NCI-H2171 treated with DMSO at 0.1 percent for 48 hours (cell line): ENCODE measurements around the gene C1QL3.

Source experiments
- DNase-seq: peaks from one replicate; lab custom pipeline; 2025; lab: John Stamatoyannopoulos, UW

The C1QL3 gene

DNA sequence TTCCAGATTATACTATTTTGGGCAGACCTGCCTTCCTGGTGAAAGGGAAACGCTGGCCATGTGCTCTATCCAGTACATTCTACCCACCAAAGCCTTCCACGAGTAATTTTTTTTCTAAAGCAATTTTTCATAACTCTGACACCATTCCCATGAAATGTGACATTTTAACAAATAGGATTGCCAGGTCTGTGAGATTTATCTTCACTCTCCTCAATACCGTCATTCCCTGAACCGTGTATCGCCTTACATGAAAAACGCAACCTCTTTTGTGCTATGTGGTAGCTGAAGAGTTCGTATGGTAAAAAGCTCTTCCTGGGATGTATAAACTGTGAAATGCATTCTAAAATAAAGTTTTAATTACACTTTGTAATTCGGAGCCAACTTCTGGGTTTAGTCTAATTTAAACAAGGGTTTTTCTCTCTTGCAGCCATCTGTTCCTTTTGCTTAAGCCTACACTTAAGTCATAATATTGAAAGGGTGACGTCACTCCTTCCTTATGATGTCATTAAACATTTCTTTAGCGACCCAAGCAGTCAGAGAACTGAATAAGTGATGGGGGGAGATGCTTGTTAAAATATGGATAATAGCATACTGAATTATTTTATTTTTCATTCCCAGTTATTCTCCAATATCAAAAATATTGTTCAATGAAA lies 27.7 kb downstream of the C1QL3 start:
- DNase-seq, result no peak

DNA sequence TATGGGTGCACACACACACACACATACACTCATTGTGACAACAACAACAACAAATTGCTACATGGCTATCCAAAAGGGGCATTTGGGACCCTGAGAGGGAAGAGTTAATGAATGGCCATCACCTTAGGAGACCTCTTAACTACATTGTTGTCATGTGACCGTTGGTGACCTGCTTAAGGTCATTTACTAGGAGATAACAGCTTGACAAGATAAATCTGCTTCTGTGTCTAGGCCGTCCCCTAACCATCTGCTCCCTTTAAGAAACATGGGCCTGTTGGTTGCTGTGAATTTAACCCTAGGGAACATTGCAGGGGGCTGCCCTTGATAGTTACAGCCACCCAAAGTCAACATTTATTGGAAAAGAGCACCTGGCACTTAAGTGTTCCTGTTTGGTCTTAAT lies 29.7 kb downstream of the C1QL3 start:
- DNase-seq, result peak; percentile 74

DNA sequence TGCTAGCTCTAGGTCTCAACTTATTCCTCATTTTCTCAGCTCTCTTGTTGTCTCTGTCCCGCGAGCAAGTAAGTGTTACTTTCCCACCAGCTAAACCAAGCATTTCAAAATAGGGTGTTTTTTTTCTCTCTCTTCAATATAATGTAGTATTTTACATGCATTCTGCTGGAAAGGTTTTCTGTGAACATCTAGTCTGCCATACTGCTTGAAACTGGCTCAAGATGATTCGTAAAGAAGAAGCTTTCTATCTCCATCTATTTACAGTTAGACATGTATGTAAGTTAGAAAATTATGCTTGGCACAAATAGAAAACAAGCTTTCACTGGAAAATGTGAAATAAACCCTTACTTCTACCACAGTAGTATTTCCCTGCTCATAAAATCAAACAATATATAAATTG lies 31.2 kb downstream of the C1QL3 start:
- DNase-seq, result no peak

DNA sequence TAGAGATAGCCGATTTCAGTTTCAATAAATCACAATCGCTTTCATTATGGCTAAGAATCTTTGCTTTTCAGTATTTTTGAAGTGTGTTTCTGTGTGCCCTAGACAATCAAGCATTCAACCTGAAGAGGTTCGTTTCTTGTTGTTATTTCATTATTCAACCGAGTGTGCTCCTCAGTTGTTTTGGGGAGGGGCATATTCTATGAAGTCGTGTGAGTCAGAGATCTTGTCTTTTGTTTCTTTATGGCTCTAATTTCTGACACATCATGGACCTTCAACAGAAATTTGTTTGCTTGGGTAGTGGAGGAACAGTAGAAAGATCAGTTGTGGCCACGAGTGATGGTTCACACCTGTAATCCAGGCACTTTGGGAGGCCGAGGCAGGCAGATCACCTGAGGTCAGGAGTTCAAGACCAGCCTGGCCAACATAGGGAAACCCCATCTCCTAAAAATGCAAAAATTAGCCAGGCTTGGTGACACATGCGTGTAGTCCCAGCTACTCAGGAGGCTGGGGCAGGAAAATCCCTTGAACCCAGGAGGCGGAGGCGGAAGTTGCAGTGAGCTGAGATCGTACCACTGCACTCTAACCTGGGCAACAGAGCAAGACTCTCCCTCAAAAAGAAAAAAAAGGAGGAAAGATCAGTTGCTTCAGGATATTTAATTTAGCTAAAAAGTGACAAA lies 38.3 kb downstream of the C1QL3 start:
- DNase-seq, result no peak

DNA sequence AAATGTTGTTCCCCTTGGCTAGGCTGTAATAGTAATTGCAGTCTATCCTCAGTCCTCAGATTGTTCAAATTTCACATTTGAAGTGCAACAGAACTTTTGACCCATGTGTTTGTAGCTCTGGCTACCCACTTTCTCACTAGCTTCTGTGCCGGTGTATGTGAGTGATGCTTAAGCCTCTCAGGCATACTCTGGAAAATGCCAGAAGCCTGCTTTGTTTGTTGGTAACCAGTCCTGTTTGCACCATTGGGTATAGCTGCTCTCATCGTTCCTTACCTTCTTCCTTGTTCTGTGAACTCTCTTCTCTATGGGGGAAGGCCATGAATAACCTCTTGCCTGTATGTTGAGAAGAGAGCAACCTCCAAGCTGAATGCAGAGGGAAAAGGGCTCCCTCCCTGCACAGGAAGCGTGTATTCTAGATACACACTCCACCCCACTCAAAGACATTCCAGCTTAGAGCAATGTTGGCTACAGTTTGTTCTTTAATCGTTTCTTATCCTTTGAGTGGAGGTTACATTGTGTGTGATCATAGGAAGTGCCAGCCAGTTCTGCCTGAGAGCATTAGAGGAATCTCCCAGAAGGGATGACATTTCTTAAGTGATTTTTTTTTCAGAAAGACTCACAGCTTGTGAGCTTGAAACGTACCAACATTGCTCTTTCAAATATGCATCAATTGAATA lies 40.5 kb downstream of the C1QL3 start:
- DNase-seq, result no peak

DNA sequence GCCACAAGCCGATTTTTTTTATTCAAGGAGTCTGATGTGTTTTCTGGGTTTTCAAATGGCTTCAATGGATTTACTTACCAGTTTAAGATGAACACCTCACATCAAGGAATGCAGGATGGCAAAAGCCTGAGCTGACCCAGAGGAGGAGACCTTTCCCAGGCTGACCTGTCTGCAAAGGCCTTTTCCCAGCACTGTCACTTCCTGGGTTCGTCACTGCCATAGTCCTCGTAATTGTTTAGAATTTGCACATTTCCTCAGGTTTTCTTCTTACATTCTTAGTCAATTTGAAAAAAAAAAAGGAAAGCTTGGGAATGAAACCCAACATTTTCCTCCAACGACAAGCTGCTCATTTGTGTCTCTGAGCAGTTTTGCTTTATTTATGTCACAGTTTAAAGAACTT lies 42.9 kb downstream of the C1QL3 start:
- no peak for DNase-seq

- no peak for DNase-seq
Measured at GRCh38 chr10:16477757-16478156, 43.9 kb downstream of the C1QL3 start.

- DNase-seq, result no peak
Measured at GRCh38 chr10:16472828-16473227, 48.9 kb downstream of the C1QL3 start.

GRCh38 chr10:16470747-16471146 lies 50.9 kb downstream of the C1QL3 start:
- DNase-seq, result no peak

DNA sequence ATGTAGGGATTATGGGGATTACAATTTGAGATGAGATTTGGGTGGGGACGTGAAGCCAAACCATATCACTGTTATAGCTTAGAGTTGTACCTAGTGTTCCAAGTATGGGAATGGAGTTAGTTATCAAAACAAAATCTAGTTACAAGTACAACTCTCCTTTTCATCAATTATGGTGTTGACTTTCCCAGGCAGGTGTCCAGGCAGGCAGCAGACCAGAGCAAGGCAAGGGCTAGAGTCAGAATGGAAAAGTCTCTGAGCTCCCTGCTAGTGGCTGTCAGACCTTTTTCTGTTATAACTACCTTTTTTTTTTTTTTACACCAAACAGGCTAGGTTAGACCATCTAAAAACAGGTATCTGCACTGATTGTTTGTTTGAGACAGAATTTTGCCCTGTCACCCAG lies 55.7 kb downstream of the C1QL3 start:
- DNase-seq, result no peak
